Neural cell (in vitro differentiated cells): ENCODE measurements around the gene TNFSF12. TPM values are rescaled to one million over a fixed set of nuclear protein-coding genes. Genes with fewer than 3 reads are reported as not detected.

Experiments
- H2AFZ ChIP-seq: fragments of 200-600, 300-800 bp; sonication (generic), shearing (Covaris generic); 2 replicates; pipeline ENCODE4 v1.6.0; 2014; ENCODE audit warnings: low read depth, mild to moderate bottlenecking, antibody characterized with exemption, low read length, moderate library complexity
- H3F3A ChIP-seq: fragments of 200-600 bp; shearing (Covaris generic); 2 replicates; pipeline ENCODE4 v1.6.1; 2016; ENCODE audit warnings: mild to moderate bottlenecking, moderate library complexity, mixed read lengths, antibody characterized with exemption, low read length; ENCODE audit not compliant: insufficient read depth, poor library complexity, severe bottlenecking
- H3K27ac ChIP-seq: fragments of 200-600, 300-800 bp; sonication (generic), shearing (Covaris generic); 2 replicates; pipeline ENCODE4 v1.5.1; 2014; ENCODE audit warnings: mild to moderate bottlenecking, low read length, moderate library complexity
- H3K27me3 ChIP-seq: fragments of 300-800, 200-600 bp; sonication (generic), shearing (Covaris generic); 2 replicates; pipeline ENCODE4 v1.6.0; 2014; ENCODE audit warnings: mild to moderate bottlenecking, low read depth, low read length, moderate library complexity; ENCODE audit not compliant: insufficient read depth
- H3K36me3 ChIP-seq: fragments of 300-800, 200-600 bp; sonication (generic), shearing (Covaris generic); 2 replicates; pipeline ENCODE4 v1.5.1; 2014; ENCODE audit warnings: mild to moderate bottlenecking, antibody characterized with exemption, low read length, moderate library complexity; ENCODE audit not compliant: insufficient read depth
- H3K4me2 ChIP-seq: fragments of 300-800, 200-600 bp; sonication (generic), shearing (Covaris generic); 2 replicates; pipeline ENCODE4 v1.6.0; 2014; ENCODE audit warnings: mild to moderate bottlenecking, low read length
- H3K4me3 ChIP-seq: fragments of 300-800, 200-600 bp; sonication (generic), shearing (Covaris generic); 2 replicates; pipeline ENCODE4 v1.5.1; 2014; ENCODE audit warnings: mild to moderate bottlenecking, low read length, moderate library complexity
- H3K79me2 ChIP-seq: fragments of 200-600 bp; shearing (Covaris generic); replicated peaks from 2 replicates; pipeline ENCODE4 v1.6.0; 2014; ENCODE audit warnings: mild to moderate bottlenecking, low read length, moderate library complexity; ENCODE audit not compliant: insufficient read depth
- H3K9ac ChIP-seq: fragments of 300-800, 200-600 bp; sonication (generic), shearing (Covaris generic); 2 replicates; pipeline ENCODE4 v1.6.1; 2016; ENCODE audit warnings: mild to moderate bottlenecking, low read length, mixed read lengths
- H3K9me2 ChIP-seq: fragments of 200-600 bp; shearing (Covaris generic); 2 replicates; pipeline ENCODE4 v1.6.1; 2016; ENCODE audit warnings: mild to moderate bottlenecking, low read length, mixed read lengths; ENCODE audit not compliant: insufficient read depth
- H3K9me3 ChIP-seq: fragments of 200-600, 300-800 bp; sonication (generic), shearing (Covaris generic); 2 replicates; pipeline ENCODE4 v1.6.1; 2016; ENCODE audit warnings: mild to moderate bottlenecking, mixed run types, low read length, moderate library complexity, mixed read lengths
- H4K20me1 ChIP-seq: fragments of 200-600 bp; shearing (Covaris generic); 2 replicates; pipeline ENCODE4 v1.6.1; 2016; ENCODE audit warnings: mild to moderate bottlenecking, mixed run types; ENCODE audit not compliant: insufficient read depth
- CTCF ChIP-seq: fragments of 450-650 bp; IDR thresholded peaks from 2 replicates; pipeline ENCODE4 v1.5.1; 2014; ENCODE audit warnings: antibody characterized with exemption, mild to moderate bottlenecking, moderate library complexity; ENCODE audit not compliant: poor library complexity, severe bottlenecking
- EP300 ChIP-seq: fragments of 450-650 bp; conservative IDR thresholded peaks from 2 replicates; pipeline ENCODE4 v1.6.1; 2014; ENCODE audit warnings: antibody characterized with exemption, mild to moderate bottlenecking, moderate library complexity; ENCODE audit not compliant: poor library complexity, severe bottlenecking
- EZH2 ChIP-seq: fragments of 200-600, 300-800 bp; shearing (Covaris generic), sonication (generic); IDR thresholded peaks from 2 replicates; pipeline ENCODE4 v1.6.1; 2014; ENCODE audit warnings: antibody characterized with exemption, low read length, borderline replicate concordance, mild to moderate bottlenecking; ENCODE audit not compliant: insufficient read depth, poor library complexity, severe bottlenecking
- MXI1 ChIP-seq: fragments of 450-650 bp; conservative IDR thresholded peaks from 2 replicates; pipeline ENCODE4 v1.6.1; 2014; ENCODE audit warnings: antibody characterized with exemption, mild to moderate bottlenecking; ENCODE audit not compliant: poor library complexity, severe bottlenecking
- POLR2AphosphoS5 ChIP-seq: IDR thresholded peaks from 2 replicates; pipeline ENCODE4 v1.6.1; 2012
- RAD21 ChIP-seq: fragments of 450-650 bp; conservative IDR thresholded peaks from 2 replicates; pipeline ENCODE4 v1.6.1; 2014; ENCODE audit warnings: antibody characterized with exemption, mild to moderate bottlenecking, moderate library complexity
- SMC3 ChIP-seq: fragments of 450-650 bp; conservative IDR thresholded peaks from 2 replicates; pipeline ENCODE4 v1.6.1; 2014; ENCODE audit warnings: antibody characterized with exemption, mild to moderate bottlenecking, moderate library complexity; ENCODE audit not compliant: poor library complexity
- TAF1 ChIP-seq: IDR thresholded peaks from 2 replicates; pipeline ENCODE4 v1.6.1; 2012; ENCODE audit warnings: low read depth
- polyA plus RNA-seq: library from polyadenylated mRNA; depleted of rRNA; stranded (reverse); fragments of >200 nt; gene quantifications from 2 replicates; pipeline ENCODE4 v1.2.3, GENCODE V29; 2014
- TF ChIP-seq, protein P1 (sequence below): IDR thresholded peaks from 2 replicates; pipeline ENCODE4 v1.6.1; 2012; ENCODE audit warnings: borderline replicate concordance

Gene TNFSF12
- polyA plus RNA-seq, 1 donor from 2014 or later = not detected

DNA sequence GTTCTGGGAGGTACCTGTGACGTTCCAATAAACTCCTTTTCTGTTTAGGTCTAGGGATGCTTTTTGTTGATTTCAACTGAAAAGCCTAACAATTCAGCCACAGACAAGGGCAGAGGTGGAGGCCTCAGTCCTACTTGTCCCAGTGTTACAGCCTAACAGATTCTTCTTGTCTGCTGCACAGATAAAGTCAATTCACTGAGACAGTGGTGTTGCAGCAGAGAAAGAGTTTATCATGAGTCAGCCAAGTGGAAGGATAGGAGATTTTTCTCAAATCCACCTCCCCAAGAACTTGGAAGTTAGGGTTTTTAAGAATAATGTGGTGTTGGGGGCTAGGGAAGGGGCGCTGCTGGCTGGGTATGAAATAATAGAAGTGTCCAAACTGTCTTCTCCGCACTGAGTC is 10.8 kb upstream of the TNFSF12 start:
- no peak for TF ChIP-seq EP300
- no peak for TF ChIP-seq MXI1
- no peak for TF ChIP-seq TAF1
- TF ChIP-seq CTCF = no peak
- no peak overlapping the region for H3K9ac ChIP-seq
- H3K36me3 ChIP-seq = no peaks in the 10 kb centered on the region
- H3K9me3 ChIP-seq = no peaks in the 10 kb centered on the region
- no peak overlapping the region for H3K27ac ChIP-seq
- H3K79me2 ChIP-seq = no peaks in the 10 kb centered on the region
- H4K20me1 ChIP-seq = no peaks in the 10 kb centered on the region
- no peak overlapping the region for H3K4me2 ChIP-seq
- no peak overlapping the region for H3K4me3 ChIP-seq
- H3K27me3 ChIP-seq = no peaks in the 10 kb centered on the region
- no peaks in the 10 kb centered on the region for H3K9me2 ChIP-seq
- no peaks in the 10 kb centered on the region for H3F3A ChIP-seq
- no peak overlapping the region for H2AFZ ChIP-seq

DNA sequence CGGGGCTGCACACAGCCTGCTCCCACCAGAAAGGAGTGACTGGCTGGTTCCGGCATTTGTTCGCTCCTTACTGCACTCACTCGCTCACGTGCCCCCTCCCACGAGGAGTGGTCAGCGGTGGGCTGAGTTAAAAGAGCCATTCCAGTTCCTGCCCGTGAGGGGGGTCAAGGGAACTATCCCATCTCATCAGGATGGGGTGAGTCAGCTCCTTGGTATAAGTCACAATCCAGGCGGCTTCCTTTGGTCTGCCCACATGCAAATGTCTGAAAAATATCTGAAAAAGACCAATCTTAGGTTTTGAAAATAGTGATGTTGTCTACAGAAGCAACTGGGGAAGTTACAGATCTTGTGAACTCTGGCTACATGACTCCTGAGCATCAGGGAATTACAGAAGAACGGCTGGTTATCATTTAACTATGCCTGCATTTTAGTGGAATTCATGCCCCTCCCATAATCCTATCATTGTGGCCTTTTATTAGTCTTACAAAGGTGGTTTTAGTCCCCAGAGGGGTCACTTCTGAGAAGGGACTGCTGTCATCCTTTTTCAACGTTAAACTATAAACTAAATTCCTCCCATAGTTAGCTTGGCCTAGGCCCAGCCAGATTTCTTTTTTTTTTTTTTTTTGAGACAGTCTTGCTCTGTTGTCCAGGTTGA is 9.8 kb upstream of the TNFSF12 start:
- no peaks in the 10 kb centered on the region for H3K79me2 ChIP-seq
- no peaks in the 10 kb centered on the region for H3F3A ChIP-seq
- no peak overlapping the region for H3K27ac ChIP-seq
- H3K9ac ChIP-seq = no peak overlapping the region
- TF ChIP-seq, protein P1, sequence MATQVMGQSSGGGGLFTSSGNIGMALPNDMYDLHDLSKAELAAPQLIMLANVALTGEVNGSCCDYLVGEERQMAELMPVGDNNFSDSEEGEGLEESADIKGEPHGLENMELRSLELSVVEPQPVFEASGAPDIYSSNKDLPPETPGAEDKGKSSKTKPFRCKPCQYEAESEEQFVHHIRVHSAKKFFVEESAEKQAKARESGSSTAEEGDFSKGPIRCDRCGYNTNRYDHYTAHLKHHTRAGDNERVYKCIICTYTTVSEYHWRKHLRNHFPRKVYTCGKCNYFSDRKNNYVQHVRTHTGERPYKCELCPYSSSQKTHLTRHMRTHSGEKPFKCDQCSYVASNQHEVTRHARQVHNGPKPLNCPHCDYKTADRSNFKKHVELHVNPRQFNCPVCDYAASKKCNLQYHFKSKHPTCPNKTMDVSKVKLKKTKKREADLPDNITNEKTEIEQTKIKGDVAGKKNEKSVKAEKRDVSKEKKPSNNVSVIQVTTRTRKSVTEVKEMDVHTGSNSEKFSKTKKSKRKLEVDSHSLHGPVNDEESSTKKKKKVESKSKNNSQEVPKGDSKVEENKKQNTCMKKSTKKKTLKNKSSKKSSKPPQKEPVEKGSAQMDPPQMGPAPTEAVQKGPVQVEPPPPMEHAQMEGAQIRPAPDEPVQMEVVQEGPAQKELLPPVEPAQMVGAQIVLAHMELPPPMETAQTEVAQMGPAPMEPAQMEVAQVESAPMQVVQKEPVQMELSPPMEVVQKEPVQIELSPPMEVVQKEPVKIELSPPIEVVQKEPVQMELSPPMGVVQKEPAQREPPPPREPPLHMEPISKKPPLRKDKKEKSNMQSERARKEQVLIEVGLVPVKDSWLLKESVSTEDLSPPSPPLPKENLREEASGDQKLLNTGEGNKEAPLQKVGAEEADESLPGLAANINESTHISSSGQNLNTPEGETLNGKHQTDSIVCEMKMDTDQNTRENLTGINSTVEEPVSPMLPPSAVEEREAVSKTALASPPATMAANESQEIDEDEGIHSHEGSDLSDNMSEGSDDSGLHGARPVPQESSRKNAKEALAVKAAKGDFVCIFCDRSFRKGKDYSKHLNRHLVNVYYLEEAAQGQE = no peak
- TF ChIP-seq CTCF = no peak
- no peak for TF ChIP-seq MXI1
- TF ChIP-seq TAF1 = no peak
- TF ChIP-seq EZH2 = no peak
- TF ChIP-seq RAD21 = no peak
- TF ChIP-seq POLR2AphosphoS5 = no peak
- no peak for TF ChIP-seq SMC3
- no peak for TF ChIP-seq EP300
- H3K4me2 ChIP-seq = no peak overlapping the region
- H2AFZ ChIP-seq = no peak overlapping the region
- no peaks in the 10 kb centered on the region for H3K36me3 ChIP-seq
- H3K9me2 ChIP-seq = no peaks in the 10 kb centered on the region
- no peak overlapping the region for H3K4me3 ChIP-seq
- no peaks in the 10 kb centered on the region for H4K20me1 ChIP-seq
- H3K27me3 ChIP-seq = no peaks in the 10 kb centered on the region
- H3K9me3 ChIP-seq = no peaks in the 10 kb centered on the region
